ENCODE measurements around the gene TMPRSS6. TPM values are rescaled to one million over a fixed set of nuclear protein-coding genes. Genes with fewer than 3 reads are reported as not detected.

Gene TMPRSS6
- total RNA-seq, 2 donors from 2014 or later: 0.33 to 0.52 TPM

DNA sequence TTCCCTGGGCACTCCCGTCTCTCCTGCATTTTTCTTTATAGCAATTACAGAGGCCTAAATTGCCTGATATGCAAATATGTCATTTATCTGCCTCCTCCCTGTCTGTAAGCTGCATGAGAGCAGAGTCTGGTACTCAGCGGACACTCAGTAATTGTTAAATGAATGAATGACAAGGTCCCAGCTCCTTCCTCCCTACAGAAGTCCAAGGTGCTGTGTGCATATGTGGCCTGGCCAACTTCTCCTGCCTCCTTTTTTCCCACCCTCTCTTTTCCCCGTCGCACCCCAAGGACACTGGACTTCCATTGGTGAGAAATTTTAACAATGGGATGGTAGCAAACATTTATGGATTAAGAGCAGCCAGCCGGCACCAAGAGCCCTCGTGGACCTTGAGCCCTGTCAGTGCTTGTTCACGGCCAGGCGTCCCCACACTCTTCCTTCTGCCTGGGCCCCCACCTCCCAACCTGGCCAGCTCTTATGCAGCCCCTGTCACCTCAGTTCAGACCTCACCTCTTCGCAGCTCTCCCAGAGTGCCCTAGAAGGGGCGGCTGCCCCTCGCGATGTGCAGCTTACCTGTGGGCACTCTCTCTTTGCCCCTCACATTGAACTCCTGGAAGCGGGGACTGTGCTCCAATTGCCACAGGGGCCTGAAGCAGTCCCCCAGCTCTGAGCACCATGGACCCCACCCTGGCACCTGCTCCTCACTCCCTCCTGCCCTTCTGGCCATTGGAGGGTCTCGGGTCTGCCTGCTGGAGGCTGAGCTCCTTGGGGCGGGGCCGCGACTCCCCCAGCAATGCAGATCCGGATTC lies 1.5 kb downstream of the TMPRSS6 start:
- no peaks in the 10 kb centered on the region for H3K4me1 ChIP-seq
- intact Hi-C loops (cut with DNase I): no loop called here
- H3K27ac ChIP-seq: no peak overlapping the region
- DNase-seq (no peak), ATAC-seq (no peak)
- no peak for TF ChIP-seq POLR2A (IDR thresholded peaks at IDR 0.05)
- TF ChIP-seq, protein P1, sequence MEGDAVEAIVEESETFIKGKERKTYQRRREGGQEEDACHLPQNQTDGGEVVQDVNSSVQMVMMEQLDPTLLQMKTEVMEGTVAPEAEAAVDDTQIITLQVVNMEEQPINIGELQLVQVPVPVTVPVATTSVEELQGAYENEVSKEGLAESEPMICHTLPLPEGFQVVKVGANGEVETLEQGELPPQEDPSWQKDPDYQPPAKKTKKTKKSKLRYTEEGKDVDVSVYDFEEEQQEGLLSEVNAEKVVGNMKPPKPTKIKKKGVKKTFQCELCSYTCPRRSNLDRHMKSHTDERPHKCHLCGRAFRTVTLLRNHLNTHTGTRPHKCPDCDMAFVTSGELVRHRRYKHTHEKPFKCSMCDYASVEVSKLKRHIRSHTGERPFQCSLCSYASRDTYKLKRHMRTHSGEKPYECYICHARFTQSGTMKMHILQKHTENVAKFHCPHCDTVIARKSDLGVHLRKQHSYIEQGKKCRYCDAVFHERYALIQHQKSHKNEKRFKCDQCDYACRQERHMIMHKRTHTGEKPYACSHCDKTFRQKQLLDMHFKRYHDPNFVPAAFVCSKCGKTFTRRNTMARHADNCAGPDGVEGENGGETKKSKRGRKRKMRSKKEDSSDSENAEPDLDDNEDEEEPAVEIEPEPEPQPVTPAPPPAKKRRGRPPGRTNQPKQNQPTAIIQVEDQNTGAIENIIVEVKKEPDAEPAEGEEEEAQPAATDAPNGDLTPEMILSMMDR (IDR thresholded peaks at IDR 0.05): no peak
- 77 to 78% methylated on average over 17 to 18 of the region's 18 CpGs for whole genome bisulfite sequencing, 2 donors
- no peaks in the 10 kb centered on the region for H3K36me3 ChIP-seq (replicated peaks in 1 of 2; ENCODE audit: insufficient read depth in 1 of 2, low read depth in 2 of 2)
- H3K27me3 ChIP-seq: no peaks in the 10 kb centered on the region
- no peak overlapping the region for H3K4me3 ChIP-seq
- no peaks in the 10 kb centered on the region for H3K9me3 ChIP-seq

- Histone ChIP-seq H3K4me1 (no peaks in the 10 kb centered on the region), H3K4me3 (no peak overlapping the region), H3K36me3 (replicated peaks in 1 of 2; ENCODE audit: insufficient read depth in 1 of 2, low read depth in 2 of 2) (no peaks in the 10 kb centered on the region), H3K27ac (no peak overlapping the region), H3K9me3 (no peaks in the 10 kb centered on the region), H3K27me3 (no peaks in the 10 kb centered on the region)
- intact Hi-C loops (cut with DNase I): no loop called here
- ATAC-seq (no peak), DNase-seq (no peak)
- TF ChIP-seq, protein P1 (IDR thresholded peaks at IDR 0.05): no peak
- TF ChIP-seq POLR2A (IDR thresholded peaks at IDR 0.05): no peak
- WGBS, 2 donors: 53 to 69% methylated on average over 5 of the region's 5 CpGs
These were observed 3.5 kb downstream of the TMPRSS6 start for GRCh38 chr22:37105990-37106389.

- Histone ChIP-seq H3K27ac (no peak overlapping the region), H3K36me3 (replicated peaks in 1 of 2; ENCODE audit: insufficient read depth in 1 of 2, low read depth in 2 of 2) (no peaks in the 10 kb centered on the region), H3K4me1 (no peaks in the 10 kb centered on the region), H3K4me3 (no peak overlapping the region), H3K9me3 (no peaks in the 10 kb centered on the region), H3K27me3 (no peaks in the 10 kb centered on the region)
- no peak for TF ChIP-seq POLR2A (IDR thresholded peaks at IDR 0.05)
- TF ChIP-seq, protein P1 (IDR thresholded peaks at IDR 0.05): no peak
- 31 to 48% methylated on average over 2 to 7 of the region's 7 CpGs for WGBS, 2 donors
- intact Hi-C loops (cut with DNase I): no loop called here
- no peak for ATAC-seq
- DNase-seq: no peak
These were observed 4.4 kb downstream of the TMPRSS6 start for GRCh38 chr22:37105154-37105553.

- intact Hi-C loops (cut with DNase I): no loop called here
- DNase-seq: no peak
- Histone ChIP-seq H3K4me3 (no peak overlapping the region), H3K36me3 (replicated peaks in 1 of 2; ENCODE audit: insufficient read depth in 1 of 2, low read depth in 2 of 2) (no peaks in the 10 kb centered on the region), H3K27me3 (no peaks in the 10 kb centered on the region), H3K9me3 (no peaks in the 10 kb centered on the region), H3K4me1 (no peaks in the 10 kb centered on the region), H3K27ac (no peak overlapping the region)
- TF ChIP-seq POLR2A (IDR thresholded peaks at IDR 0.05): no peak
- TF ChIP-seq, protein P1 (IDR thresholded peaks at IDR 0.05): no peak
- 53 to 56% methylated on average over 11 to 14 of the region's 14 CpGs for WGBS, 2 donors
- no peak for ATAC-seq
These were observed 5.7 kb downstream of the TMPRSS6 start for GRCh38 chr22:37103656-37104452.
